CD8-positive, alpha-beta memory T cell (primary cell): Measurements from ENCODE around the gene SF3B4. TPM values are rescaled to one million over a fixed set of nuclear protein-coding genes. Genes with fewer than 3 reads are reported as not detected.

ENCODE experiments used
- CTCF ChIA-PET: fragments of 350-600 bp; sonication (Branson Sonifier 250); formaldehyde crosslinking; loops from one replicate; lab custom pipeline; 2021; ENCODE audit warnings: antibody characterized with exemption; lab: Charles Lee
- POLR2A ChIA-PET: fragments of 350-600 bp; sonication (Branson Sonifier 250); formaldehyde crosslinking; loops from one replicate; lab custom pipeline; 2021; ENCODE audit warnings: antibody characterized with exemption; lab: Charles Lee
- DNase-seq, 5 donors: peaks; one replicate each; pipeline versions ENCODE4 v3.0.0 to v3.0.0-alpha.2; 2020 to 2022; ENCODE audit warnings: mixed read lengths in 1 of 5
- H3K27ac ChIP-seq: one replicate; pipeline ENCODE4 v1.7.0; 2013; ENCODE audit warnings: low read depth, mild to moderate bottlenecking, low read length, moderate library complexity
- H3K27me3 ChIP-seq: 2 replicates; pipeline ENCODE4 v1.7.0; 2013; ENCODE audit warnings: low read length, mild to moderate bottlenecking; ENCODE audit not compliant: insufficient read depth, poor library complexity, severe bottlenecking
- H3K36me3 ChIP-seq: 2 replicates; pipeline ENCODE4 v1.7.0; 2013; ENCODE audit warnings: mild to moderate bottlenecking, low read length, moderate library complexity; ENCODE audit not compliant: insufficient read depth
- H3K4me1 ChIP-seq: 2 replicates; pipeline ENCODE4 v1.7.0; 2013; ENCODE audit warnings: mild to moderate bottlenecking, low read length, moderate library complexity; ENCODE audit not compliant: insufficient read depth
- H3K4me3 ChIP-seq: 2 replicates; pipeline ENCODE4 v1.7.0; 2013; ENCODE audit warnings: mild to moderate bottlenecking, low read length
- H3K9me3 ChIP-seq: 2 replicates; pipeline ENCODE4 v1.7.0; 2013; ENCODE audit warnings: mild to moderate bottlenecking, low read length
- H3K27ac Mint-ChIP-seq, 8 donors: one replicate each; pipeline ENCODE4 v1.8.0; 2020 to 2021; ENCODE audit warnings: mixed read lengths in 8 of 8, mild to moderate bottlenecking in 6 of 8, inconsistent platforms in 3 of 8, moderate library complexity in 3 of 8
- H3K27me3 Mint-ChIP-seq, 2 donors: one replicate each; pipeline ENCODE4 v1.8.0; 2020 to 2021; ENCODE audit warnings: mixed read lengths in 2 of 2, mild to moderate bottlenecking in 1 of 2, moderate library complexity in 1 of 2
- H3K36me3 Mint-ChIP-seq, 3 donors: one replicate each; pipeline ENCODE4 v1.8.0; 2020 to 2021; ENCODE audit warnings: mixed read lengths in 3 of 3, inconsistent platforms in 1 of 3, mild to moderate bottlenecking in 1 of 3
- H3K4me1 Mint-ChIP-seq, 3 donors: one replicate each; pipeline ENCODE4 v1.8.0; 2020 to 2021; ENCODE audit warnings: mixed read lengths in 3 of 3, inconsistent platforms in 1 of 3, mild to moderate bottlenecking in 1 of 3
- H3K4me3 Mint-ChIP-seq, 7 donors: one replicate each; pipeline ENCODE4 v1.8.0; 2020 to 2021; ENCODE audit warnings: mixed read lengths in 7 of 7, mild to moderate bottlenecking in 6 of 7, moderate library complexity in 4 of 7, inconsistent platforms in 2 of 7
- H3K9me3 Mint-ChIP-seq, 5 donors: one replicate each; pipeline ENCODE4 v1.8.0; 2020 to 2022; ENCODE audit warnings: mixed read lengths in 5 of 5, mild to moderate bottlenecking in 3 of 5, moderate library complexity in 2 of 5, inconsistent platforms in 1 of 5
- polyA plus RNA-seq: library from polyadenylated mRNA; unstranded; fragments of 300-500 nt; fragmentation: Illumina TruSeq; gene quantifications from one replicate; pipeline ENCODE4 v1.2.3, GENCODE V29; 2021
- total RNA-seq, 2 experiments: library from RNA; stranded (reverse); gene quantifications; one replicate each; pipeline ENCODE4 v1.2.3, GENCODE V29; 2021

SF3B4 gene, protein sequence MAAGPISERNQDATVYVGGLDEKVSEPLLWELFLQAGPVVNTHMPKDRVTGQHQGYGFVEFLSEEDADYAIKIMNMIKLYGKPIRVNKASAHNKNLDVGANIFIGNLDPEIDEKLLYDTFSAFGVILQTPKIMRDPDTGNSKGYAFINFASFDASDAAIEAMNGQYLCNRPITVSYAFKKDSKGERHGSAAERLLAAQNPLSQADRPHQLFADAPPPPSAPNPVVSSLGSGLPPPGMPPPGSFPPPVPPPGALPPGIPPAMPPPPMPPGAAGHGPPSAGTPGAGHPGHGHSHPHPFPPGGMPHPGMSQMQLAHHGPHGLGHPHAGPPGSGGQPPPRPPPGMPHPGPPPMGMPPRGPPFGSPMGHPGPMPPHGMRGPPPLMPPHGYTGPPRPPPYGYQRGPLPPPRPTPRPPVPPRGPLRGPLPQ
- total RNA-seq (100 to 1,000 TPM; 111 to 124 TPM), polyA plus RNA-seq (112 TPM)

DNA sequence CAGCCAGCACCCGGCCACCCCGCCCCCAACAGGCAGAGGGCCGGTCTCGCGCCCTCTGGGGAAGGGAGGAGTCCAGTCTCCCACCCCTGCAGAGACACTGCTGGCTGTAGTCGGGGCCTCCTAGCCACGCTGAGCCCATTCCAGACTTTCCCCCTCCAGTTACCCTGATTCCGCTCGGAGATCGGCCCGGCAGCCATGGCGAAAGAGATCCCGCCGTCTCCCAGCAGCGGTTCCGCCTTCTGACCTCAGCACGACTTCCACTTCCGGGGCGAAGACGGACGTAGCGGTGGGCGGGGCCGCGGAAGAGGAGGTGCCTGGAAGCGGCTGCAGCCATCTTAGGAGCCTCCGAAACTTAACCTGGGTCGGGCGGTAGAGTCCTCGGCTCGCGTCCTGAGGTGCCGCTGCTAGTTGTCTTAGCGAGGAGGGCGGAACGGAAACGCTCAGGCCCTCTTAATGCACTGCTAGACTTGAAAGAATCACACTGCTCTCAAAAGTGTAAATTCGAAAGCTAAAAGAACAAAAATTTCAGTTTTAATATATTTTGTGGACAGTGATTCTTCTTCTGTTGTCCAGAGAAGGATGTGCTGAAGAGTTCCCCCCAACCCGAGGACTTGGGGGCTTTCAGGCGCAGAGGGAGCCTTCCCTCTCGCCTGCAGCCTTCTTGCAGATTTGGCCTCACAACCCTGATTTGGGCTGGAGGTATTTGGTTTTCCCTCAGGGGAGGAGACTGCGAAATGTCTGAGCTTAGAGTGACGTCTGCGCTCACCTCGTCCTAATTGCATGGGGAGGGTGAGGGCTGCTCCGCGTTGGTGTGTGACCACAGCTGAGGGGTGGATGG lies at the start of gene SF3B4:
Gene SF3B4 (minus strand): TSS at position 241 of the 838 bp plus-strand sequence. CDS start 44 bp downstream, at position 197.
- peaks cover 9 to 19% of the 10 kb centered on the region in 2 donors for H3K27me3 Mint-ChIP-seq
- POLR2A ChIA-PET: interaction anchor here (0.5 to 1.5 kb wide), 10 partner anchors 10 to 308 kb away, joined by 3 to 33 read pairs (median 4); a partner anchor contains a TSS

DNA sequence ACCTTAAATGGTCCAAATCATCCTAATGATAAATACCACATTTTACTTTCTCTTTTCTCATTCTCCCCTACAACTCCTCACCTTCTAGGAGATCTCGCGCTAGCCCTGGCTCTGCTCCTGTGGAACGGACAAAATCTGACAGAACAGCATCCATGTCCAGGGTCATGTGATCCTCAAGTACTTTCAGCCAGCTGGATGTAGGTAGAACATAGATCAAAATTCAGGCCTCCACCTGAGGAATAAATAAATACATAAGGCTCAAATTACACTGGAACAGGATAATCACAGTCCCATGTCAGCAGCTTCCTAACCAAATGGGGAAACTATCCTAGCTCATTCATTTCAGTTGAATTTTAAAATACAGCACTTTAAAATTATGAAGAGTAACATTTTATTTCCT lies 49.7 kb upstream of the SF3B4 start:
- ChIA-PET CTCF (no interaction called here), POLR2A (no interaction called here)
- H3K36me3 ChIP-seq: no peaks in the 10 kb centered on the region
- H3K36me3 Mint-ChIP-seq: peaks cover 8 to 45% (median 23%) of the 10 kb centered on the region in 3 donors
- no peak overlapping the region for H3K4me3 ChIP-seq
- no peak overlapping the region for H3K27ac ChIP-seq
- no peak overlapping the region for H3K4me3 Mint-ChIP-seq
- H3K27ac Mint-ChIP-seq: peak overlapping the region in 2 of 8 donors; percentile 13 to 23
- DNase-seq: no peak
- no peaks in the 10 kb centered on the region for H3K27me3 ChIP-seq
- no peaks in the 10 kb centered on the region for H3K9me3 ChIP-seq
- no peaks in the 10 kb centered on the region for H3K9me3 Mint-ChIP-seq
- H3K27me3 Mint-ChIP-seq: no peaks in the 10 kb centered on the region
- H3K4me1 Mint-ChIP-seq: peaks cover 11 to 26% (median 13%) of the 10 kb centered on the region in 3 donors
- no peaks in the 10 kb centered on the region for H3K4me1 ChIP-seq

More for the DNA sequence above, at the start of gene SF3B4:
- H3K27ac Mint-ChIP-seq: peak within 1 kb of the TSS; percentile 91 to 100 (median 98)
- peaks cover 25 to 46% (median 43%) of the 10 kb centered on the region in 3 donors for H3K36me3 Mint-ChIP-seq
- H3K4me1 Mint-ChIP-seq: peaks cover 40 to 54% (median 41%) of the 10 kb centered on the region in 3 donors
- Histone ChIP-seq H3K9me3 (no peaks in the 10 kb centered on the region), H3K36me3 (peaks cover 36% of the 10 kb centered on the region), H3K4me3 (peak within 1 kb of the TSS; percentile 81), H3K27me3 (no peaks in the 10 kb centered on the region), H3K4me1 (peaks cover 35% of the 10 kb centered on the region), H3K27ac (peak within 1 kb of the TSS; percentile 93)
- CTCF ChIA-PET: interaction anchor here (1.1 to 2.0 kb wide), 2 partner anchors 26 to 40 kb away, joined by 3 to 8 read pairs; a partner anchor contains a TSS
- no peaks in the 10 kb centered on the region for H3K9me3 Mint-ChIP-seq
- DNase-seq: peak; percentile 92 to 97 (median 93)
- peak within 1 kb of the TSS; percentile 89 to 97 (median 95) for H3K4me3 Mint-ChIP-seq

DNA sequence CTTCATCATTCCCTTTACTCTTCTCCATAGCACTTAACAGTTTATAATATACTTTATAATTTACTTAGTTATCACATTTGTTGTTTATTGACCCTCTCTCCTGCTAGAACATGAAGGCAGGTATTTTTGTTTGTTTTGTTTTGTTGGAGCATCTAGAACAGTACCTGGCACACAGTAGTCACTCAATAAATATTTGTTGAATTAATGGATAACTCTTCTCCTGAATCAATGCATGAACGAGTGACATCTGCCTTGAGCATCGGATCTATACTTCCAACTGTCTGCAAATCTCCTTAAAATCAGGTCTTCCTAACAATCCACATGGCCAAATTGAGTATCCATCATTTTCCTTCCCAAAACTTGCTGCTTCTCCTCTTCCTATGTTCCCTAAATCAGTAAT lies 44.9 kb upstream of the SF3B4 start:
- no peak overlapping the region for H3K27ac ChIP-seq
- CTCF ChIA-PET: no interaction called here
- Mint-ChIP-seq H3K27ac (peak overlapping the region in 3 of 8 donors; percentile 2 to 33 (median 5)), H3K9me3 (no peaks in the 10 kb centered on the region), H3K36me3 (peaks cover 8 to 62% (median 22%) of the 10 kb centered on the region in 3 donors), H3K4me3 (no peak overlapping the region), H3K27me3 (no peaks in the 10 kb centered on the region), H3K4me1 (peaks cover 0 to 2% (median 0%) of the 10 kb centered on the region in 3 donors)
- no peaks in the 10 kb centered on the region for H3K27me3 ChIP-seq
- no peak overlapping the region for H3K4me3 ChIP-seq
- POLR2A ChIA-PET: no interaction called here
- no peak for DNase-seq
- peaks cover 5% of the 10 kb centered on the region for H3K36me3 ChIP-seq
- no peaks in the 10 kb centered on the region for H3K9me3 ChIP-seq
- H3K4me1 ChIP-seq: no peaks in the 10 kb centered on the region

DNA sequence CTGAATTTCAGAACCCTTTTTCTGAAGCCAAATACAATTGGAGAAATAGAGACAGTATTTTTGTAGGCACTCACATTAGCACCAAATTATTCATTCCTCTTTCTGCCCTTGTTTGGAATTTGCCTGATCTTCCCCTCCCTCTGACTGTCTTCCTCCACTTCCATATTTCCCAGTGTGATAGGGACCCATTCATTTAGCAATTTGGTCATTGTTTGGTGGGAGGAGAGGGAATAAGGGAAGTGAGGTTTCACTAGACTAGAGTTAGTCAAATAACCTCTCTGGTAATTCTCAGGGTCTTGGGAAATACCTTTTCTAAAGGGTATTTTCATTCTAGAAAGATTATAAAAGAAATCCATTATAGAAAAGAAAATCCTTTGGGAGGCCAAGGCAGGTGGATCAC lies 40.0 kb upstream of the SF3B4 start:
- ChIA-PET POLR2A (no interaction called here), CTCF (interaction anchor here (1.1 kb wide), 1 partner anchor 219 kb away, joined by 3 read pairs; no protein-coding TSS in a partner anchor)
- no peak overlapping the region for H3K4me3 ChIP-seq
- no peak overlapping the region for H3K4me3 Mint-ChIP-seq
- H3K27ac Mint-ChIP-seq: no peak overlapping the region
- H3K36me3 ChIP-seq: peaks cover 18% of the 10 kb centered on the region
- no peaks in the 10 kb centered on the region for H3K27me3 ChIP-seq
- no peak for DNase-seq
- H3K4me1 ChIP-seq: no peaks in the 10 kb centered on the region
- H3K4me1 Mint-ChIP-seq: peaks cover 0 to 6% (median under 1%) of the 10 kb centered on the region in 3 donors
- no peak overlapping the region for H3K27ac ChIP-seq
- H3K9me3 ChIP-seq: no peaks in the 10 kb centered on the region
- H3K27me3 Mint-ChIP-seq: no peaks in the 10 kb centered on the region
- no peaks in the 10 kb centered on the region for H3K9me3 Mint-ChIP-seq
- peaks cover 5 to 67% (median 7%) of the 10 kb centered on the region in 3 donors for H3K36me3 Mint-ChIP-seq

DNA sequence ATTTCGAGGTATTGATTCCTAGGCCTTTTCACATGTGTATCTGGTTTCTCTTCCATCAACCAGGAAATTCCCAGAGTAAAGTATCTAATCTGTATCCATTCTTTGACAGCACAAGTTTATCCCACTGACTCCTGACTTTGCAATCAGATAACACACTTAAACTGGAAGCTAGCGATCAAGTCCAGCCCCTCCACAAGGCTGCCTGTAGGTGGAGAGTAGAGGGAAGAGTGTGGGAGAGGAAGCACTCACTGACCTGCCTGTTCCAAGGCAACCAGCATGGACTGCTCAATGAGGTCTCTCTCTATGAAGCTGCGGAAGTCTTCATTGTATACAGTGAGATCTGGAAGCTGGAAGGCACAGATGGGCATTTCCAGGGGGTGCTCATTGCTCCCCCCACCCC lies 39.4 kb upstream of the SF3B4 start:
- Mint-ChIP-seq H3K4me3 (no peak overlapping the region), H3K9me3 (no peaks in the 10 kb centered on the region), H3K4me1 (peaks cover 4 to 12% (median 6%) of the 10 kb centered on the region in 3 donors), H3K36me3 (peaks cover 5 to 61% (median 7%) of the 10 kb centered on the region in 3 donors), H3K27ac (peak overlapping the region in 2 of 8 donors; percentile 18 to 61), H3K27me3 (no peaks in the 10 kb centered on the region)
- Histone ChIP-seq H3K9me3 (no peaks in the 10 kb centered on the region), H3K4me1 (no peaks in the 10 kb centered on the region), H3K4me3 (no peak overlapping the region), H3K27me3 (no peaks in the 10 kb centered on the region), H3K27ac (no peak overlapping the region), H3K36me3 (peaks cover 18% of the 10 kb centered on the region)
- POLR2A ChIA-PET: no interaction called here
- CTCF ChIA-PET: interaction anchor here (1.1 kb wide), 1 partner anchor 220 kb away, joined by 3 read pairs; no protein-coding TSS in a partner anchor
- no peak for DNase-seq

DNA sequence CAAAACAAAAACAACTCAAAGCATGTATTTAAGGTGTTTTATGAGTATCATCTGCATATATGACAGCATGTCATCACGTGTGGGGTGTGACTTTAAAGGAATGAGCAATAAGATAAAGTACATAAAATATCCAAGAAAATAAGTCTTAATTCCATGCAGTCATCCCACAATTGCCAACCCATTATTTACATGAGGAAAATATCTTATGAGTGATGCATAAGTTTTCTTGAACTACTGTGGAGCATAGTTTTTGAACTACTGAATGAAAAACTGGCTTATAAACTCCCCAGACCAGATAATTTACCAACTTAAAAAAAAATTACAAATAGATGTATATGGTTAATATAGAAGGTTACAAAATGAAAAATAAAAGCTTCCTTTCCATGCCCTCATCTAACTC lies 38.8 kb upstream of the SF3B4 start:
- H3K4me3 Mint-ChIP-seq: no peak overlapping the region
- no peaks in the 10 kb centered on the region for H3K27me3 ChIP-seq
- peaks cover 5 to 17% (median 9%) of the 10 kb centered on the region in 3 donors for H3K4me1 Mint-ChIP-seq
- ChIA-PET CTCF (no interaction called here), POLR2A (no interaction called here)
- H3K4me1 ChIP-seq: no peaks in the 10 kb centered on the region
- H3K36me3 Mint-ChIP-seq: peaks cover 5 to 56% (median 7%) of the 10 kb centered on the region in 3 donors
- peaks cover 18% of the 10 kb centered on the region for H3K36me3 ChIP-seq
- no peak overlapping the region for H3K27ac ChIP-seq
- H3K9me3 Mint-ChIP-seq: no peaks in the 10 kb centered on the region
- H3K9me3 ChIP-seq: no peaks in the 10 kb centered on the region
- no peaks in the 10 kb centered on the region for H3K27me3 Mint-ChIP-seq
- DNase-seq: no peak
- H3K4me3 ChIP-seq: no peak overlapping the region
- H3K27ac Mint-ChIP-seq: peak overlapping the region in 1 of 8 donors; percentile 6

DNA sequence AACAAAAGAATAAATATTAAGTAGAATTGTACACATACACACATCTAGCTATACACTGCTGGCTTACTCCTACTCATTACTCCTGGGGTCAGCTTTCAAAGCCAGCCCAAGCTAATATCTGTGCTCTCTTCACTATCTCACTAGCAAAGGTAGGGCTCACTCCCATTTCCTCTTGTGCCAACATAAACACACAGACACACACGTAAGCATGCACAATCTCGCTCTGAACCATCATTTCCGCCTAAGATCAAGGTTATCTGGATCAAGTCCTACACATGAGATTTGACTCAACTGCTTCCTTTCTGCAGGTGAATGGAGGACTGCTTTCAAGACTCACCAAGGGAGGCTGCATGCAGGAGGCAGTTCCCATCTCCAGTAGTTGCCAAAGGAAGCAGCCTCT lies 37.8 kb upstream of the SF3B4 start:
- Mint-ChIP-seq H3K9me3 (no peaks in the 10 kb centered on the region), H3K4me1 (peaks cover 5 to 17% (median 9%) of the 10 kb centered on the region in 3 donors), H3K4me3 (no peak overlapping the region), H3K27ac (peak overlapping the region in 4 of 8 donors; percentile 7 to 71 (median 28)), H3K27me3 (no peaks in the 10 kb centered on the region), H3K36me3 (peaks cover 5 to 52% (median 10%) of the 10 kb centered on the region in 3 donors)
- no peaks in the 10 kb centered on the region for H3K4me1 ChIP-seq
- no peak overlapping the region for H3K27ac ChIP-seq
- no peak overlapping the region for H3K4me3 ChIP-seq
- no peaks in the 10 kb centered on the region for H3K27me3 ChIP-seq
- no peaks in the 10 kb centered on the region for H3K9me3 ChIP-seq
- H3K36me3 ChIP-seq: peaks cover 13% of the 10 kb centered on the region
- ChIA-PET CTCF (interaction anchor here (1.9 kb wide), 1 partner anchor 222 kb away, joined by 8 read pairs; no protein-coding TSS in a partner anchor), POLR2A (interaction anchor here (0.7 kb wide), 1 partner anchor 244 kb away, joined by 3 read pairs; no protein-coding TSS in a partner anchor)
- DNase-seq: no peak
